ENCODE measurements around the gene LRRC23.

DNA sequence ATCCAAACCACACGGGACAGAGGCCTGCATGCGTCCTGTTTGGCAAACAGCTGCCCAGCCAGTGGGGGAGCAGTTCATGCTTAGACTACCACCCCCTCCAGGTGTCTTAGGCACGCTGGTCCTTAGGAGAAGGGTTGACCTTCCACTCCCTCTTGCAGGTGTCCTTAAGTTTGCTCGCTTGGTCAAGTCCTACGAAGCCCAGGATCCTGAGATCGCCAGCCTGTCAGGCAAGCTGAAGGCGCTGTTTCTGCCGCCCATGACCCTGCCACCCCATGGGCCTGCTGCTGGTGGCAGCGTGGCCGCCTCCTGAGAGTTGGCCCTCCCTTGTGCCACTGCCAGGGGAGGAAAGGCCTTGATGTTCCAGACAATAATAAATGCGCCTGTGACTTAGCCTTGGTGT is 41.0 kb downstream of the LRRC23 start:
- TF ChIP-seq CTCF (conservative IDR thresholded peaks at IDR 0.05; ENCODE audit: low read depth in 2 of 2) = no peak
- no peak for TF ChIP-seq POLR2AphosphoS5 (IDR thresholded peaks at IDR 0.05; ENCODE audit: low read depth)
- TF ChIP-seq, protein P1, sequence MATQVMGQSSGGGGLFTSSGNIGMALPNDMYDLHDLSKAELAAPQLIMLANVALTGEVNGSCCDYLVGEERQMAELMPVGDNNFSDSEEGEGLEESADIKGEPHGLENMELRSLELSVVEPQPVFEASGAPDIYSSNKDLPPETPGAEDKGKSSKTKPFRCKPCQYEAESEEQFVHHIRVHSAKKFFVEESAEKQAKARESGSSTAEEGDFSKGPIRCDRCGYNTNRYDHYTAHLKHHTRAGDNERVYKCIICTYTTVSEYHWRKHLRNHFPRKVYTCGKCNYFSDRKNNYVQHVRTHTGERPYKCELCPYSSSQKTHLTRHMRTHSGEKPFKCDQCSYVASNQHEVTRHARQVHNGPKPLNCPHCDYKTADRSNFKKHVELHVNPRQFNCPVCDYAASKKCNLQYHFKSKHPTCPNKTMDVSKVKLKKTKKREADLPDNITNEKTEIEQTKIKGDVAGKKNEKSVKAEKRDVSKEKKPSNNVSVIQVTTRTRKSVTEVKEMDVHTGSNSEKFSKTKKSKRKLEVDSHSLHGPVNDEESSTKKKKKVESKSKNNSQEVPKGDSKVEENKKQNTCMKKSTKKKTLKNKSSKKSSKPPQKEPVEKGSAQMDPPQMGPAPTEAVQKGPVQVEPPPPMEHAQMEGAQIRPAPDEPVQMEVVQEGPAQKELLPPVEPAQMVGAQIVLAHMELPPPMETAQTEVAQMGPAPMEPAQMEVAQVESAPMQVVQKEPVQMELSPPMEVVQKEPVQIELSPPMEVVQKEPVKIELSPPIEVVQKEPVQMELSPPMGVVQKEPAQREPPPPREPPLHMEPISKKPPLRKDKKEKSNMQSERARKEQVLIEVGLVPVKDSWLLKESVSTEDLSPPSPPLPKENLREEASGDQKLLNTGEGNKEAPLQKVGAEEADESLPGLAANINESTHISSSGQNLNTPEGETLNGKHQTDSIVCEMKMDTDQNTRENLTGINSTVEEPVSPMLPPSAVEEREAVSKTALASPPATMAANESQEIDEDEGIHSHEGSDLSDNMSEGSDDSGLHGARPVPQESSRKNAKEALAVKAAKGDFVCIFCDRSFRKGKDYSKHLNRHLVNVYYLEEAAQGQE (IDR thresholded peaks at IDR 0.05; ENCODE audit: unreplicated experiment) = no peak
- TF ChIP-seq ZNF114 (CRISPR knock-in tag; IDR thresholded peaks at IDR 0.05) = no peak
- TF ChIP-seq EZH2 (IDR thresholded peaks at IDR 0.05; ENCODE audit: low read depth, unreplicated experiment) = no peak
- TF ChIP-seq ETS1 (IDR thresholded peaks at IDR 0.05) = no peak
- TF ChIP-seq, protein P2, sequence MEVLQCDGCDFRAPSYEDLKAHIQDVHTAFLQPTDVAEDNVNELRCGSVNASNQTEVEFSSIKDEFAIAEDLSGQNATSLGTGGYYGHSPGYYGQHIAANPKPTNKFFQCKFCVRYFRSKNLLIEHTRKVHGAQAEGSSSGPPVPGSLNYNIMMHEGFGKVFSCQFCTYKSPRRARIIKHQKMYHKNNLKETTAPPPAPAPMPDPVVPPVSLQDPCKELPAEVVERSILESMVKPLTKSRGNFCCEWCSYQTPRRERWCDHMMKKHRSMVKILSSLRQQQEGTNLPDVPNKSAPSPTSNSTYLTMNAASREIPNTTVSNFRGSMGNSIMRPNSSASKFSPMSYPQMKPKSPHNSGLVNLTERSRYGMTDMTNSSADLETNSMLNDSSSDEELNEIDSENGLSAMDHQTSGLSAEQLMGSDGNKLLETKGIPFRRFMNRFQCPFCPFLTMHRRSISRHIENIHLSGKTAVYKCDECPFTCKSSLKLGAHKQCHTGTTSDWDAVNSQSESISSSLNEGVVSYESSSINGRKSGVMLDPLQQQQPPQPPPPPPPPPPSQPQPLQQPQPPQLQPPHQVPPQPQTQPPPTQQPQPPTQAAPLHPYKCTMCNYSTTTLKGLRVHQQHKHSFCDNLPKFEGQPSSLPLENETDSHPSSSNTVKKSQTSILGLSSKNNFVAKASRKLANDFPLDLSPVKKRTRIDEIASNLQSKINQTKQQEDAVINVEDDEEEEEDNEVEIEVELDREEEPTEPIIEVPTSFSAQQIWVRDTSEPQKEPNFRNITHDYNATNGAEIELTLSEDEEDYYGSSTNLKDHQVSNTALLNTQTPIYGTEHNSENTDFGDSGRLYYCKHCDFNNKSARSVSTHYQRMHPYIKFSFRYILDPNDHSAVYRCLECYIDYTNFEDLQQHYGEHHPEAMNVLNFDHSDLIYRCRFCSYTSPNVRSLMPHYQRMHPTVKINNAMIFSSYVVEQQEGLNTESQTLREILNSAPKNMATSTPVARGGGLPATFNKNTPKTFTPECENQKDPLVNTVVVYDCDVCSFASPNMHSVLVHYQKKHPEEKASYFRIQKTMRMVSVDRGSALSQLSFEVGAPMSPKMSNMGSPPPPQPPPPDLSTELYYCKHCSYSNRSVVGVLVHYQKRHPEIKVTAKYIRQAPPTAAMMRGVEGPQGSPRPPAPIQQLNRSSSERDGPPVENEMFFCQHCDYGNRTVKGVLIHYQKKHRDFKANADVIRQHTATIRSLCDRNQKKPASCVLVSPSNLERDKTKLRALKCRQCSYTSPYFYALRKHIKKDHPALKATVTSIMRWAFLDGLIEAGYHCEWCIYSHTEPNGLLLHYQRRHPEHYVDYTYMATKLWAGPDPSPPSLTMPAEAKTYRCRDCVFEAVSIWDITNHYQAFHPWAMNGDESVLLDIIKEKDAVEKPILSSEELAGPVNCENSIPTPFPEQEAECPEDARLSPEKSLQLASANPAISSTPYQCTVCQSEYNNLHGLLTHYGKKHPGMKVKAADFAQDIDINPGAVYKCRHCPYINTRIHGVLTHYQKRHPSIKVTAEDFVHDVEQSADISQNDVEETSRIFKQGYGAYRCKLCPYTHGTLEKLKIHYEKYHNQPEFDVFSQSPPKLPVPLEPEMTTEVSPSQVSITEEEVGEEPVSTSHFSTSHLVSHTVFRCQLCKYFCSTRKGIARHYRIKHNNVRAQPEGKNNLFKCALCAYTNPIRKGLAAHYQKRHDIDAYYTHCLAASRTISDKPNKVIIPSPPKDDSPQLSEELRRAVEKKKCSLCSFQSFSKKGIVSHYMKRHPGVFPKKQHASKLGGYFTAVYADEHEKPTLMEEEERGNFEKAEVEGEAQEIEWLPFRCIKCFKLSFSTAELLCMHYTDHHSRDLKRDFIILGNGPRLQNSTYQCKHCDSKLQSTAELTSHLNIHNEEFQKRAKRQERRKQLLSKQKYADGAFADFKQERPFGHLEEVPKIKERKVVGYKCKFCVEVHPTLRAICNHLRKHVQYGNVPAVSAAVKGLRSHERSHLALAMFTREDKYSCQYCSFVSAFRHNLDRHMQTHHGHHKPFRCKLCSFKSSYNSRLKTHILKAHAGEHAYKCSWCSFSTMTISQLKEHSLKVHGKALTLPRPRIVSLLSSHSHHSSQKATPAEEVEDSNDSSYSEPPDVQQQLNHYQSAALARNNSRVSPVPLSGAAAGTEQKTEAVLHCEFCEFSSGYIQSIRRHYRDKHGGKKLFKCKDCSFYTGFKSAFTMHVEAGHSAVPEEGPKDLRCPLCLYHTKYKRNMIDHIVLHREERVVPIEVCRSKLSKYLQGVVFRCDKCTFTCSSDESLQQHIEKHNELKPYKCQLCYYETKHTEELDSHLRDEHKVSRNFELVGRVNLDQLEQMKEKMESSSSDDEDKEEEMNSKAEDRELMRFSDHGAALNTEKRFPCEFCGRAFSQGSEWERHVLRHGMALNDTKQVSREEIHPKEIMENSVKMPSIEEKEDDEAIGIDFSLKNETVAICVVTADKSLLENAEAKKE (CRISPR knock-in tag; IDR thresholded peaks at IDR 0.05) = no peak
- TF ChIP-seq EZH2phosphoT487 (IDR thresholded peaks at IDR 0.05; ENCODE audit: unreplicated experiment) = no peak
- no peak for TF ChIP-seq CREB1 (CRISPR knock-in tag; IDR thresholded peaks at IDR 0.05; ENCODE audit: low read depth)
- TF ChIP-seq JUNB (IDR thresholded peaks at IDR 0.05; ENCODE audit: unreplicated experiment) = no peak
- no peak for TF ChIP-seq NANOG (IDR thresholded peaks at IDR 0.05; ENCODE audit: borderline replicate concordance)
- no peak for TF ChIP-seq STAT1 (IDR thresholded peaks at IDR 0.05; ENCODE audit: unreplicated experiment)

Measured in GM23338 (cell line).